Liver (tissue), 9 donors: ENCODE measurements around the gene ELOF1. TPM values are rescaled to one million over a fixed set of nuclear protein-coding genes. Genes with fewer than 3 reads are reported as not detected.

Experiments used
- DNase-seq: peaks from one replicate; pipeline ENCODE4 v3.0.0-alpha.2; 2017; ENCODE audit warnings: low spot score
- H3K27ac ChIP-seq, 2 donors: one replicate each; pipeline ENCODE4 v1.7.0; 2013; ENCODE audit warnings: inconsistent platforms in 2 of 2, low read length in 2 of 2, control low read depth in 1 of 2, low read depth in 1 of 2, mild to moderate bottlenecking in 1 of 2
- H3K27me3 ChIP-seq, 4 donors: one replicate each; pipeline versions ENCODE4 v1.6.1 to v1.7.0; 2013; ENCODE audit warnings: low read length in 3 of 4, inconsistent platforms in 1 of 4, mild to moderate bottlenecking in 1 of 4, moderate library complexity in 1 of 4; ENCODE audit not compliant: control insufficient read depth in 4 of 4, insufficient read depth in 4 of 4
- H3K36me3 ChIP-seq, 4 donors: one replicate each; pipeline versions ENCODE4 v1.6.1 to v1.7.0; 2013; ENCODE audit warnings: low read length in 3 of 4, mild to moderate bottlenecking in 3 of 4, low read depth in 1 of 4, moderate library complexity in 1 of 4; ENCODE audit not compliant: control insufficient read depth in 4 of 4, insufficient read depth in 3 of 4
- H3K4me1 ChIP-seq, 4 donors: one replicate each; pipeline versions ENCODE4 v1.6.1 to v1.7.0; 2013; ENCODE audit warnings: low read length in 3 of 4, mild to moderate bottlenecking in 3 of 4, moderate library complexity in 1 of 4; ENCODE audit not compliant: control insufficient read depth in 4 of 4, insufficient read depth in 4 of 4
- H3K4me3 ChIP-seq, 3 donors: one replicate each; pipeline versions ENCODE4 v1.6.1 to v1.7.0; 2013; ENCODE audit warnings: low read length in 3 of 3, control low read depth in 1 of 3, low read depth in 1 of 3, mild to moderate bottlenecking in 1 of 3
- H3K9ac ChIP-seq, 2 donors: one replicate each; pipeline ENCODE4 v1.7.0; 2013; ENCODE audit warnings: low read length in 2 of 2, mild to moderate bottlenecking in 2 of 2, moderate library complexity in 2 of 2, control low read depth in 1 of 2, low read depth in 1 of 2
- H3K9me3 ChIP-seq, 4 donors: one replicate each; pipeline versions ENCODE4 v1.6.1 to v1.7.0; 2013; ENCODE audit warnings: low read length in 3 of 4; ENCODE audit not compliant: control insufficient read depth in 4 of 4
- ATF3 ChIP-seq: IDR thresholded peaks from 2 replicates; pipeline ENCODE4 v1.6.1; 2016; ENCODE audit warnings: antibody characterized with exemption
- CTCF ChIP-seq: fragments of 150-350 bp; IDR thresholded peaks from 2 replicates; pipeline ENCODE4 v1.5.1; 2017; ENCODE audit warnings: improper control_type of control experiment, low read depth, low read length; ENCODE audit not compliant: missing input control
- EGR1 ChIP-seq, 2 donors: IDR thresholded peaks; 2 replicates each; pipeline ENCODE4 v1.6.1; 2016 to 2018; ENCODE audit warnings: antibody characterized with exemption in 2 of 2, low read depth in 2 of 2
- FOXA1 ChIP-seq: IDR thresholded peaks from 2 replicates; pipeline ENCODE4 v1.6.1; 2016; ENCODE audit warnings: antibody characterized with exemption
- FOXA2 ChIP-seq: IDR thresholded peaks from 2 replicates; pipeline ENCODE4 v1.6.1; 2016; ENCODE audit warnings: antibody characterized with exemption
- GABPA ChIP-seq, 2 donors: IDR thresholded peaks in 1 of 2; conservative IDR thresholded peaks in 1 of 2; 2 replicates each; pipeline ENCODE4 v1.6.1; 2016; ENCODE audit warnings: antibody characterized with exemption in 2 of 2, mild to moderate bottlenecking in 1 of 2, moderate library complexity in 1 of 2
- HNF4A ChIP-seq, 2 donors: conservative IDR thresholded peaks; 2 replicates each; pipeline ENCODE4 v1.6.1; 2016; ENCODE audit warnings: antibody characterized with exemption in 2 of 2, mild to moderate bottlenecking in 2 of 2
- HNF4G ChIP-seq: IDR thresholded peaks from 2 replicates; pipeline ENCODE4 v1.6.1; 2016; ENCODE audit warnings: antibody characterized with exemption
- JUND ChIP-seq, 2 donors: IDR thresholded peaks; 2 replicates each; pipeline ENCODE4 v1.6.1; 2016; ENCODE audit warnings: antibody characterized with exemption in 2 of 2
- NR2F2 ChIP-seq: IDR thresholded peaks from 2 replicates; pipeline ENCODE4 v1.6.1; 2016; ENCODE audit warnings: antibody characterized with exemption
- RAD21 ChIP-seq, 2 donors: IDR thresholded peaks; 2 replicates each; pipeline ENCODE4 v1.6.1; 2016; ENCODE audit warnings: antibody characterized with exemption in 2 of 2, mild to moderate bottlenecking in 2 of 2
- REST ChIP-seq: IDR thresholded peaks from 2 replicates; pipeline ENCODE4 v1.6.1; 2016; ENCODE audit warnings: antibody characterized with exemption, mild to moderate bottlenecking
- RXRA ChIP-seq, 2 donors: IDR thresholded peaks; 2 replicates each; pipeline ENCODE4 v1.6.1; 2017 to 2018; ENCODE audit warnings: antibody characterized with exemption in 2 of 2, mild to moderate bottlenecking in 1 of 2
- SP1 ChIP-seq: IDR thresholded peaks from 2 replicates; pipeline ENCODE4 v1.6.1; 2018; ENCODE audit warnings: antibody characterized with exemption, mild to moderate bottlenecking
- TAF1 ChIP-seq: conservative IDR thresholded peaks from 2 replicates; pipeline ENCODE4 v1.6.1; 2016; ENCODE audit warnings: antibody characterized with exemption, mild to moderate bottlenecking
- YY1 ChIP-seq: IDR thresholded peaks from 2 replicates; pipeline ENCODE4 v1.6.1; 2016; ENCODE audit warnings: antibody characterized with exemption, mild to moderate bottlenecking
- WGBS: extraction: QIAGEN DNeasy Blood & Tissue Kit; methylation state at CpG from one replicate; pipeline ENCODE4 v1.1.7; 2013; 5-methylcytosine and 5-hydroxymethylcytosine counted together
- polyA plus RNA-seq, 2 donors: library from polyadenylated mRNA; stranded (reverse) in 1 of 2; unstranded in 1 of 2; fragments of 200-250 nt in 1 of 2; fragments of >200 nt in 1 of 2; fragmentation: Nextera tagmentation in 1 of 2; extraction: Ambion mirVana in 1 of 2; gene quantifications; one replicate each; pipeline versions ENCODE4 v1.2.1 to v1.2.3, GENCODE V29; 2013 to 2015
- total RNA-seq, 2 donors: library from RNA; depleted of rRNA; stranded (reverse); fragments of >200 nt; gene quantifications; one replicate each; pipeline ENCODE4 v1.2.3, GENCODE V29; 2014
- TF ChIP-seq, protein P1 (sequence below): IDR thresholded peaks from 2 replicates; pipeline ENCODE4 v1.6.1; 2016; ENCODE audit warnings: antibody characterized with exemption
- TF ChIP-seq, protein P2 (sequence below): IDR thresholded peaks from 2 replicates; pipeline ENCODE4 v1.6.1; 2016; ENCODE audit warnings: antibody characterized with exemption
- donor health status: healthy.
- donor health status: healthy.
- donor health status: healthy.
- donor health status: healthy.
- donor health status: healthy.

ELOF1 gene
- total and polyA plus RNA-seq, 4 donors = 11.1 to 37.9 (median 24.0) TPM

DNA sequence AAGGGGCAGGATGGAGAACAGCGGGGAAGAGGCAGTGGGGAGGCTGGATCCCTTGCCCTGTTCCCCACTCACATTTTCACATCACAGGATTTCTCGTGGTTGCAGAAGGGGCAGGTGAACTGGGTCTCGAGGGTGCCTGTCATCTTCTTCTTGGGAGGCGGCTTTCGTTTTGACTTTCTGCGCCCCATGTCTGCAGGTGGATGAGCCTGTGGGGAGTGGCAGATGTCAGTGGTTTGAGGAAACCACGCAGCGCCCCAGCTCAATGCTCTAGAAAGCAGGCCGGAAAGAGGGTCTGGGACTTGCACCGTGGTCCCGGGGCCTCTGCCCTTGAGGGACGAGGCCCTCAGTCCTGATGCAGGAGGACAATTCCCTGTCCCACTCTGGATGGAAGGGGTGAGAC, 4.9 kb downstream of the ELOF1 start:
- 94% methylated on average over 12 of the region's 12 CpGs for WGBS
- TF ChIP-seq, protein P1, sequence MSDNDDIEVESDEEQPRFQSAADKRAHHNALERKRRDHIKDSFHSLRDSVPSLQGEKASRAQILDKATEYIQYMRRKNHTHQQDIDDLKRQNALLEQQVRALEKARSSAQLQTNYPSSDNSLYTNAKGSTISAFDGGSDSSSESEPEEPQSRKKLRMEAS = no peak
- TF ChIP-seq YY1 (no peak), RXRA (IDR thresholded peaks at IDR 0.05) (no peak), CTCF (no peak), NR2F2 (no peak), GABPA (IDR thresholded peaks at IDR 0.05 in 1 of 2, conservative IDR thresholded peaks at IDR 0.05 in 1 of 2) (no peak), HNF4A (conservative IDR thresholded peaks at IDR 0.05) (no peak), REST (no peak), FOXA1 (no peak), JUND (IDR thresholded peaks at IDR 0.05) (no peak), FOXA2 (no peak), TAF1 (no peak), SP1 (no peak), ATF3 (no peak), HNF4G (no peak), EGR1 (IDR thresholded peaks at IDR 0.05; ENCODE audit: low read depth in 2 of 2) (no peak), RAD21 (IDR thresholded peaks at IDR 0.05) (no peak)
- TF ChIP-seq, protein P2, sequence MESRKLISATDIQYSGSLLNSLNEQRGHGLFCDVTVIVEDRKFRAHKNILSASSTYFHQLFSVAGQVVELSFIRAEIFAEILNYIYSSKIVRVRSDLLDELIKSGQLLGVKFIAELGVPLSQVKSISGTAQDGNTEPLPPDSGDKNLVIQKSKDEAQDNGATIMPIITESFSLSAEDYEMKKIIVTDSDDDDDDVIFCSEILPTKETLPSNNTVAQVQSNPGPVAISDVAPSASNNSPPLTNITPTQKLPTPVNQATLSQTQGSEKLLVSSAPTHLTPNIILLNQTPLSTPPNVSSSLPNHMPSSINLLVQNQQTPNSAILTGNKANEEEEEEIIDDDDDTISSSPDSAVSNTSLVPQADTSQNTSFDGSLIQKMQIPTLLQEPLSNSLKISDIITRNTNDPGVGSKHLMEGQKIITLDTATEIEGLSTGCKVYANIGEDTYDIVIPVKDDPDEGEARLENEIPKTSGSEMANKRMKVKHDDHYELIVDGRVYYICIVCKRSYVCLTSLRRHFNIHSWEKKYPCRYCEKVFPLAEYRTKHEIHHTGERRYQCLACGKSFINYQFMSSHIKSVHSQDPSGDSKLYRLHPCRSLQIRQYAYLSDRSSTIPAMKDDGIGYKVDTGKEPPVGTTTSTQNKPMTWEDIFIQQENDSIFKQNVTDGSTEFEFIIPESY = no peak
- Histone ChIP-seq H3K4me3 (no peak overlapping the region), H3K4me1 (peaks cover 2 to 15% (median 10%) of the 10 kb centered on the region in 4 donors), H3K9ac (no peak overlapping the region), H3K27ac (no peak overlapping the region), H3K36me3 (peaks cover 4 to 27% (median 6%) of the 10 kb centered on the region in 4 donors), H3K27me3 (no peaks in the 10 kb centered on the region), H3K9me3 (no peaks in the 10 kb centered on the region)
- DNase-seq = no peak
